ENCODE results near the gene B3GLCT. TPM values are rescaled to one million over a fixed set of nuclear protein-coding genes. Genes with fewer than 3 reads are reported as not detected.

Gene B3GLCT
- total and polyA plus RNA-seq, 2 experiments from 2014 or later, result 2.2 to 4.4 TPM

GRCh38 chr13:31357581-31357980 is 157.8 kb downstream of the B3GLCT start (continued):
- TF ChIP-seq REST (IDR thresholded peaks at IDR 0.05; ENCODE audit: unreplicated experiment) (no peak), CTCF (conservative IDR thresholded peaks at IDR 0.05; ENCODE audit: low read depth in 2 of 2) (no peak), CREB1 (CRISPR knock-in tag; IDR thresholded peaks at IDR 0.05; ENCODE audit: low read depth) (no peak), JUNB (IDR thresholded peaks at IDR 0.05; ENCODE audit: unreplicated experiment) (no peak), EZH2 (IDR thresholded peaks at IDR 0.05; ENCODE audit: low read depth, unreplicated experiment) (no peak), ZNF114 (CRISPR knock-in tag; IDR thresholded peaks at IDR 0.05) (no peak)

- no peak overlapping the region for H3K4me3 ChIP-seq
- DNase-seq (ENCODE audit: low spot score), result no peak
- H4K20me1 ChIP-seq (replicated peaks; ENCODE audit: insufficient read depth), result no peaks in the 10 kb centered on the region
- H3K27me3 ChIP-seq (ENCODE audit: insufficient read depth), result no peaks in the 10 kb centered on the region
- no peaks in the 10 kb centered on the region for H3K4me1 ChIP-seq (ENCODE audit: insufficient read depth)
- no peaks in the 10 kb centered on the region for H3K79me2 ChIP-seq (replicated peaks; ENCODE audit: insufficient read depth)
- H3K27ac ChIP-seq (ENCODE audit: low read depth), result no peak overlapping the region
- H3K4me1 Mint-ChIP-seq, result no peaks in the 10 kb centered on the region
- H3F3A ChIP-seq (replicated peaks; ENCODE audit: low read depth), result no peaks in the 10 kb centered on the region
- H3K9me3 Mint-ChIP-seq, result peaks cover 45% of the 10 kb centered on the region
- H3K9me2 ChIP-seq (ENCODE audit: insufficient read depth), result peaks cover 7% of the 10 kb centered on the region
- no peaks in the 10 kb centered on the region; the same call in 1 of the 2 replicates for H3K36me3 ChIP-seq (ENCODE audit: insufficient read depth)
- no peak overlapping the region for H3K4me3 Mint-ChIP-seq
- H2AFZ ChIP-seq, result no peak overlapping the region
- H3K27me3 Mint-ChIP-seq (ENCODE audit: insufficient read depth, low read depth, poor library complexity), result peaks cover under 1% of the 10 kb centered on the region
- peaks cover 3% of the 10 kb centered on the region; the same call in 2 of the 3 replicates for H3K36me3 Mint-ChIP-seq (ENCODE audit: low read depth)
- ATAC-seq, result no peak
- H3K4me2 ChIP-seq, result no peak overlapping the region
- H3K27ac Mint-ChIP-seq, result no peak overlapping the region
- no peak for TF ChIP-seq ETS1 (IDR thresholded peaks at IDR 0.05)
- TF ChIP-seq ZNF462 (CRISPR knock-in tag; IDR thresholded peaks at IDR 0.05), result no peak
- no peak for TF ChIP-seq CTCF (conservative IDR thresholded peaks at IDR 0.05; ENCODE audit: low read depth in 2 of 2)
- TF ChIP-seq EZH2 (IDR thresholded peaks at IDR 0.05; ENCODE audit: low read depth, unreplicated experiment), result no peak
Measured at GRCh38 chr13:31361673-31362072, 161.9 kb downstream of the B3GLCT start.
